Bone marrow (tissue), 2 donors: ENCODE measurements around the gene FAXDC2.
"Not testable (repeated sequence)": the region's sequence is repeated elsewhere in the genome, so short reads cannot be mapped to it uniquely, and the experiment has no call there.

Experiments
- DNase-seq, 2 donors: peaks; one replicate each; lab custom pipeline; 2025; lab: John Stamatoyannopoulos, UW

The FAXDC2 gene

GRCh38 chr5:154860765-154861164 is 10.4 kb upstream of the FAXDC2 start:
- peak in 1 of 2 donors; percentile 31 for DNase-seq

DNA sequence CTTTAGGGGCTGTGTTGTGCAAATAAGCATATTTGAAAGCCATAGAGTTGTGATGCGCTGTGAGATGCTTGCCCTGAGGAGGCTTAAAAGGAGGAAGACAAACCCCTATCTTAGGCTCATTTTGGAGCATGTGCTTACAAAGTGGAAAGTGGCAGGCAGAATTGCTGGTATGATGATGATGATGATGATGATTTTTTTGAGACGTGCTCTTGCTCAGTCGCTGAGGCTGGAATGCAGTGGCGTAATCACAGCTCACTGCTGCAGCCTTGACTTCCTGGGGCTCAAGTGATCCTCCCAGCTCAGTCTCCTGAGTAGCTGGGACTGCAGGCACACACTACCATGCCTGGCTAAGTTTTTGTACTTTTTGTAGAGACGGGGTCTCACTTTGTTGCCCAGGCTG is 9.7 kb upstream of the FAXDC2 start:
- peak in 1 of 2 donors; percentile 2 for DNase-seq

- DNase-seq: peak; percentile 21 to 38
Observed at GRCh38 chr5:154858972-154859871, 8.8 kb upstream of the FAXDC2 start.

DNA sequence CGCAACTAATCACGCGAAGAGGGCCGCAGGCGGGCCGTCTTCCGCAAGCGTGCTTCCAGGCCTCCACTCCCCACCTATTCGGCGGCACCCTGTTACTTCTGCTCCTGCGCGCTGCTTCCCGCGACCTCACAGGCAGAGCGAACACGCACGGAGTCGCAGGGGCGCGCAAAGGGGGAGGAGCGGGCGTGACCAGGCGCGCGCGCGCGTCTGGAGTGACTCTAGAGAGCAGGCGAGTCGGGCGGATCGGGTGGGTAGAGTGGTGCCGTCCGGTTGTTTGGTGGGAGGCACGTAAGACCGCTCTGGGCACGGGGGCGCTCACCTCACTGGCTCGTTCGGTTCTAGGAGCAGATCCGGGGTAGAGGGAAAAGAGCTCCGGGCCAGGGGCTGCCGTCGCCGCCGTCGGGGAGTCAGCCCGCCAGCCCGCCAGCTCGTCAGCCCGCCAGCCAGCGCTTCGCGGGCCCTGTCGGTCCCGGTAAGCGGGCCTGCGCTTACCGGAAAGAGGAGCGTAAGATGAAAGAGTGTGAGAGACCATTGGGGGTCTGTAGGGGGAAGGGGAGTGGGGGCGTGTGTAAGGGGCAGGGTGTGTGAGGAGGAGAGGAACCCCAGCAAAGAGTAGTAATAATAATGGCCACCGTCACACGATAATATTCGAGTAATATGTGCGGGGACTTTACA is 8.0 kb upstream of the FAXDC2 start, which contains the start of gene CNOT8:
CNOT8 (plus strand) TSS at position 331 of the 675 bp plus-strand sequence. CDS start 4,652 bp downstream, outside the sequence.
- DNase-seq: peak; percentile 94 to 97

GRCh38 chr5:154857530-154858296 is 7.3 kb upstream of the FAXDC2 start:
- DNase-seq: peak; percentile 81 to 94

DNA sequence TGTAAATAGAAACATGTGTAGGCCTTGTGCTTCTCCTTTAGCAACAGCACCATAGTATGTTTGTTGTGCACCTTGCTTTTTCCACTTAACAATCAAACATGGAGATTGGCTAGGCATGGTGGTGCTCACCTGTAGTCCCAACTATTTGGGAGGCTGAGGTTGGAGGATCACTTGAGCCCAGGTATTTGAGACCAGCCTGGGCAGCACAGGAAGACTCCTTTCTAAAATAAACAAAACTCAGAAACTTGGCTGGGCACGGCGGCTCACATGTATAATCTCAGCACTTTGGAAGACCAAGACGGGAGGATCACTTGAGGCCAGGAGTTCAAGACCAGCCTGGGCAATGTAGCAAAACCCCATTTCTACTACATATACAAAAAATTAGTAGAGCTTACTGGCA is 948 bp upstream of the FAXDC2 start:
- DNase-seq: no peak

GRCh38 chr5:154849791-154850201 is 607 bp downstream of the FAXDC2 start:
- DNase-seq: no peak

GRCh38 chr5:154849264-154849785 is 1.1 kb downstream of the FAXDC2 start:
- no peak for DNase-seq

GRCh38 chr5:154844809-154845208 is 5.6 kb downstream of the FAXDC2 start:
- DNase-seq: no peak

DNA sequence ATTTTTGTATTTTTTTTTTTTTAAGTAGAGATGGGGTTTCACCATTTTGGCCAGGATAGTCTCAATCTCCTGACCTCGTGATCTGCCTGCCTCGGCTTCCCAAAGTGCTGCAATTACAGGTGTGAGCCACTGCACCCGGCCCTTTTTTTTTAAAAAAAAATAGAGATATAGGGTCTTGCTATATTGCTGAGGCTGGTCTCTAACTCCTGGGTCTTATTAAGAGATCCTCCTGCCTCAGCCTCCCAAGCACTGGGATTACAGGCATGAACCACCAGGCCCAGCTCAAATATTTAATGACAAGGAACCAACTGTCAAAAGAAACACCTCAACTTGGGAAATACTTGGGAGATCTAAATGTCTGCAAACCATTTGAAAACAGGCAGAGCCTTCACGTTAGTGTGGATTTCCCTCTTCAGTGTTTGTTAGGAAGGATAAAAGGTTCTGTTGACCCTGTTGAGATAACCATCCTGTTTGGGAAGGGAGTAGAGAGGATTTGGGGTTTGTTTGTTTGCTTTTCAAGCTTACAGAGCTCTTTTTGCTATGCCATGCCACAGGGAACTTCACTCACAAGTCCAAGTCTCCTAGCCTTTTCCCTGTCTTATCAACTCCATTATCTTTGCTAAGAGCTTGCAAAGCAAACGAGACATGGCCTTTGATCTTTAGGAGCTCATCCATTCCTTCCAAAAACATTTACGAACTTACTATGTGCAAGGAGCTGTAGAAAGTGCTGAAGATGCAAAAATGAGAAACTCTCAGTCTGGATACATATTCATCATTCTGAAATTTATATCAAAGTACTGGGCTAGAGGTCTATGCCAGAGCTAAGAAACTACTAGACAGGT is 7.5 kb downstream of the FAXDC2 start:
- no peak for DNase-seq

DNA sequence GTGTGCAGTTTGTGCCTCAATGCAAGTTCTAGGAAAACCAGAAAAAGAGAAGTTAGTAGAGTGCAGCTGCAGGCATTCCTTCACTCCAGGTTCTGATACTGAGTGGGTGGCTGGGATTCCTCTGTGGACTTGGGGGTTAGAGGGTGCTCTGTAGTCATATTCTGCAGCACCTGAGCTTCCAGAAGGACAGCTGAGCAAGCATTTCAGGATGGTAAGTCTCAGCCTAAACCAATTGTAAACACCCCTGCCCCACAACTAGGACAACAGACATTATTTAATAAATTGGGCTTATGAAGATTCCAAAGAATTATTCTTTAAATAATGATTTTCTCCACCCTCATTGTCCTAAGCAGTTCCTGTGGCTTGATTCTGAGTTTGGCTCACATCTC is 9.1 kb downstream of the FAXDC2 start:
- no peak for DNase-seq

DNA sequence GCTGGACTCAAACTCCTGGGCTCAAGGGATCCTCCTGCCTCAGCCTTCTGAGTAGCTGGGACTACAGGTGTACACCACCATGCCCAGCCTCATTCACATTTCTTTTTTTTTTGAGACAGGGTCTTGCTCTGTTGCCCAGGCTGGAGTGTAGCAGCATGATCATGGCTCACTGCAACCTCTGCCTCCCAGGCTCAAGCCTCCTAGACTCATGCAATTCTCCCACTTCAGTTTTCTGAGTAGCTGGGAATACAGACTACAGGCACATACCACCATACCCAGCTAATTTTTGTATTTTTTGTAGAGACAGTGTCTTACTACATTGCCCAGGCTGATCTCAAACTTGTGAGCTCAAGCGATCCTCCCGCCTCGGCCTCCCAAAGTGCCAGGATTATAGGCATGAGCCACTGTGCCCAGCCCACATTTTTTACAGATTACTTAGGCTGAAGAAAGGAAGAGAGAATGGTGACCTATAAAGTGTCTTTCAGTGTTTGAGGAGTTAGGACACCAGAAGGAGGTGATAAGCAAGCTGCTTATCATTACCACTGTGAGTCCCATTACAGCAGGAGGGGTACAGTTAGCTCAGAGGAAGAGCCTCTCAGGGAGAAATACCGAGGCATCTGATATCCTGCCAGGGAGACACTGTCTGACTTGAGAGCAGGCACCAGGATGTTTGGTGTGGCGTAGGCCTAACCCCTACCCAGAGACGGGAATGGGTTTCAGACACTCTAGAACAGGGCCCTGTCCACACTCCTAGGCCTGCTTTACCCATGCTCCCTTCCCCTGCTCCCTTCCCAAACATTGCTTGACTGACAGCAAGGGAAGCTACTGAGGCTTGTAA is 9.7 kb downstream of the FAXDC2 start:
- no peak for DNase-seq

DNA sequence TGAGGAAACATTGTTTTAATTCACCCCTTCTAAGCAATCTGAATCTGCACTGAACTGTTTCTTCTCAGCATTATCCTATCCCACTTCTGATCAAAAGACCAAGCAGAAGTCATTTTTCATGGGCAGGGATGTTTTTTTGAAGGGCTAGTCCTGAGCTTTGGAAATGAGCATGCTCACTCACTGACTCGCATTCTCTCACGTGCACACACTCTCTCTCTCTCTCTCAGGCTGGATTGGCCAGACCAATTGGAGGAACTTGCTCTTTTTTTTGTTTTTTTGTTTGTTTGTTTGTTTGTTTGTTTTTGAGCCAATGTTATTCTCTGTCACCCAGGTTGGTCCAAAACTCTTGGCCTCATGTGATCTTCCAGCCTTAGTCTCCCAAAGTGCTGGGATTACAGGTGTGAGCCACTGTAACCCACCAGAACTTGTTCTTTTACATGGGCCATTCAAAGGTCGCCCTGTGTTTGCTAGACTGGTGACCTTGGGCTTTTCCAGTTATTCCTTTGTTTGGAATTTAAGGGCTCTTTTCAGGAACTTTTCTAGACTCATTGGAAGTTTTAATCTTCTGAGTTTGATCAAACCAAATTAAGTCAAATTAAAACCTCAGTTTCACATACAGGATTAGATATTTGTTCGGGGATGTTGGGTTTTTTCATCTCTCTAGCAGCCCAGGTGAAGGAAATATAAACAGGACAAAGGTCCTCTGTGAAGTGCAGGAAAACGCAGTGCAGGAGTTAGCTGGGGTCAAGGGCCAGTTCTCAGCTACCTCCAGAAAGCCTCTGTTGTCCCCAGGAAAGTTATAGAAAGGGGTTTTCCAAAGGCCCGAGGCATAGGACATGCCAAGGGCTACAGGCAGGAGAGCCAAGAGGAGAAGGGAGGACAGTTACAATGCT is 13.1 kb downstream of the FAXDC2 start:
- no peak for DNase-seq

DNA sequence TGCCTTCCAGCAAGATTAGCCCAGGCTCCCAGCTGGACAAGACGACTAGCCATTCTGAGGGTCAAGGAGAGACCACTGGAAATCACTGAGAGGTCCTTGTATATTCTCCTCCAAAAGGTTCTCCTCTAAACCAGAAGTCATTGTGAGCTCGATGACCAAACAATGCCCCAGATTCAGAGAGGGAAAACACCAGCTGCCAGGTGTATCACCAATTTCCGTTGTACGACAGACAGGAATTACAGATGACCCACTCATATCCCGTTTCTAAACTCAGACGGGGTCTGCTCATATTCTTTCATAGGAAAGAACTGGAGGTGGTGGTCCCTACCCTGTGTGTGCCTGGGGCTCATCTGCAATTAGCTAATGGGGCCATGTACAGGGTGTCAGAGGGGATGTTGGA is 14.2 kb downstream of the FAXDC2 start:
- DNase-seq: no peak

DNA sequence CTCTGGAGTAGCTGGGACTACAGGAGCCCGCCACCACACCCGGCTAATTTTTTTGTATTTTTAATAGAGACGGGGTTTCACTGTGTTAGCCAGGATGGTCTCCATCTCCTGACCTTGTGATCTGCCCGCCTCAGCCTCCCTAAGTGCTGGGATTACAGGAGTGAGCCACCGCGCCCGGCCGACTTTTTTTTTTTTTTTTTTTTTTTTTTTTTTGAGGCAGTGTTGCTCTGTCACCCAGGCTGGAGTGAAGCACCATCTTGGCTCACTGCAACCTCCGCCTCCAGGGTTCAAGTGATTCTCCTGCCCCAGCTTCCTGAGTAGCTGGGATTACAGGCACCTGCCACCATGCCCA is 14.7 kb downstream of the FAXDC2 start:
- DNase-seq: not testable (repeated sequence)

- DNase-seq: no peak
Observed at GRCh38 chr5:154834053-154834452, 16.4 kb downstream of the FAXDC2 start.

- DNase-seq: not testable (repeated sequence)
Observed at GRCh38 chr5:154832804-154833203, 17.6 kb downstream of the FAXDC2 start.

DNA sequence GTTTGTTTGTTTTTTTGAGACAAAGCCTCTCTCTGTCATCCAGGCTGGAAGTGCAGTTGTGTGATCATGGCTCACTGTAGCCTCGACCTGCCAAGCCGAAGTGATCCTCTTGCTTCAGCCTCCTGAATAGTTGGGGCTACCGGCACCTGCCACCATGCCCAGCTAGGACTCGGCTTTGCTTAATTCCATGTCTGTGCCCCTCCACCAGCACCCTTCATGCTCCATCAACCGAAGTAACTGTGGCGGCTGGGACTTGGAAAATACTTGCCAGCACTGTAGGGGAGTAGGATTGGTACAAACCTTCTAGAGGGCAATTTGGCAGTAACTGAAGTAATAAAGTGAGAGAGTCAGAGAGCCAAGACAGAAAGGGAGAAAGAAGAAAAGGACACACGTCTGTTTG is 19.0 kb downstream of the FAXDC2 start:
- no peak for DNase-seq

- DNase-seq: no peak
Observed at GRCh38 chr5:154830596-154830995, 19.8 kb downstream of the FAXDC2 start.
